ENCODE measurements around the gene AKAP11.

AKAP11 gene

DNA sequence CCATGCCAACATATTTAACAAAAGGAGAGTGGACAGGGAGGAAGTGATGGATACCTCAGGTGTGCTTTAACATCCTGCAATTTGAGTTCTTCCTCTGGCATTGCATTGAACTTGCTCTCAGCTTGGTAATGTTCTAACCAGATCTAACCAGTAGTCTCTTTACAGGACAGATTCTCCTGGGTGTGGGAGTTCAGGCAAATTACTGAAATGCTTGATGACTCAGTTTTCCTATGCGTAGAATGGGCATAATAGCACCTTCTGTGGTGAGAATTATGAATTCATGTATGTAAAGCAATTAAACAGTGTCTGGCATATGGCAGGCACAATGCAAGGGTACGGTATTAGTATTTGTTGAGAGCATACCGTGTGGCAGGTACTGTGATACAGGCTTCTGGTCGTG is 3.6 kb downstream of the AKAP11 start:
- DNase-seq: no peak

GRCh38 chr13:42276683-42277082 is 4.7 kb downstream of the AKAP11 start:
- DNase-seq: no peak

DNA sequence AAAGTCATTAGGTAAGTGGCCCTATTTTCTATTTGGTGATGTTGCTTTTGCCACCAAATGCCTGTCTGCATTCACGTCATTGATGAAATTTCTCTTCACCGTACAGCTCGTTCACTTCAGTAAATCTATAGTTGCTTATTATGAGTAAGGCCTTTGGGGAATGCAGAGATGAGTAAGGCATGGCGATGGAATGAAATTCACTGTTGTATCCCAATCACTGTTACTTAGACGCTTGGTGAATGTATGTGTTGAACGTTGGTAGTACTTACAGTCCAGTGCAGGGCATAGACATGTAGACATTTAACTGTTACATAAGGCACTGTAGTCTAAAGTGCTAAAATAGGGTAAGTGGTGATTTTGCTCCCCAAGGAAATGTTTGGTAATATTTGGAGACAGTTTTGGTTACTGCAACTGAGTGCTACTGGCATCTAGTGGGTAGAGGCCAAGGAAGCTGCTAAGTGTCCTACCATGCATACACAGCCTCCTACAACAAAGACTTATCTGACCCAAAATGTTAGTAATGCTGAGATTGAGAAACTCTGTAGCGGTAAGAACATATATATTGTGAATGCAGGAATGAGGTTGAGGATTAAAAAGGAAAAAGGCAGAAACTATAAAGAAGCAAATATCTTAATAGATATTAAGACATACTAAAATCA is 5.8 kb downstream of the AKAP11 start:
- DNase-seq: no peak

- no peak for DNase-seq
Measured at GRCh38 chr13:42279080-42279479, 7.1 kb downstream of the AKAP11 start.

- DNase-seq: no peak
Measured at GRCh38 chr13:42279986-42280385, 8.0 kb downstream of the AKAP11 start.

DNA sequence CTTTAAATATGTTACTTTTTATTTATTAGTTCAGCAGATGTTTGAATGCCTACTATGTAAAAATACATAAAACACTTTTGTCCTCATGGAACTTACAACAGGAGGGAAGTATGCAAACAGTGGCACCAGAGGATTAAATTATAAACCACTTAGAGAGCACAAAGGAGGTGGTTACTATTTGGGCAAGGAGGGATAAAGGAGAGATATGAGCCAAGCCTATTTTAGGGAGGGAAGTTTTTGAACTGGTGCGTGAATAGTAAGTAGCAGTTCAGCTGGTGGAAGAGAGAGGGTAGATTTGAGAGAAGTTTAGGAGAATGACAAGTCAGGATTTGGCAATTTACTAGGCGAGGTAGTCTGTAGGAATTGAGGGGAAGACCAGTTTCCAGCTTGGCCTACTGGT is 8.6 kb downstream of the AKAP11 start:
- no peak for DNase-seq

GRCh38 chr13:42283574-42283973 is 11.6 kb downstream of the AKAP11 start:
- DNase-seq: no peak

DNA sequence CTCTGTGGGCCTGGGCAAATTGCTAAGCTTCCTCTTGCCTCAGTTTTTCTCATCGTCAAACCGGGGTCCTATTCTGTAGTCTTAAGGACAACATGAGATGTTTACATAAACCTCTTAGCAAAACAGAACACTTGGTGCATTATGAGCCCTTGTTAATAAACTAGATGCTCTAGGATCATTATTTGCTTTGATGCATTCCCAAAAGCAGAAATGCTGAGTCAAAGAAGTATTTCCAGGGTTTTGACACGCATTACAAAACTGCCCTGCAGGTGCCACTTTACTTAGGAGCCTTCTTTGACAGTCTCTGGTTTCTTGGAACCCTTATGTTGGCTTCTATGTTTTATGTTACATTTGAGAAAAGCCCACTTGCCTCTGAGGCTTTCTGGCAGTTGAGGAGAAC is 12.1 kb downstream of the AKAP11 start:
- DNase-seq: no peak

GRCh38 chr13:42298392-42298791 is 26.4 kb downstream of the AKAP11 start:
- no peak for DNase-seq

GRCh38 chr13:42305503-42305902 is 33.6 kb downstream of the AKAP11 start:
- DNase-seq: no peak

GRCh38 chr13:42307461-42307860 is 35.5 kb downstream of the AKAP11 start:
- DNase-seq: no peak

DNA sequence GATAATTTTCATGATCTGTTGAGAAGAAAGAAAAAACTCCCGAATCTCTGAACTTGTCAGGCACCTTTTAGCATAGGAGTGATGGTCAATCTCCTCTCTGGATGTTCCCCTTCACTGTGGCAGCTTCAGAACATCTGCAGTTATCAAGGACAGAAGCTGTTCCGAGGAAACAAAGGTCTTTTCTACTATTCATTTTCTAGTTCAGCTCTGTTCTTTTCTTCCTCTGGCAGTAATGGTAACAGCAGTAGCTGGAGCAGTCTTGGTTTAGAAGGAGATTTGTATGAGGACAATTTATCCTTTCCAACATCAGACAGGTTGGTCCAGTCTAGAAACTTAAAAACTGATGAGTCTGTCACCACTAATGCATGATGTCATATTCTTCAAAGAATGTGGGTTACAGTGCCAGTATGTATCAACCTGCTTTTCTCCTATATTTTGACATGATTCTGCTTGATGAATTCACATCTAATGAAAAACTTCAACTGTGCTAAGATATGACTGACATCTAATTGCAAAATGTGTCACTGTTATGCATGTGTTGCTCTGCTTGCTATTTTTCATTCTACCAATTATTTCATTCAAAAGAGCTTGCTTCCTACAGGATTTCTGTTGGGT is 41.0 kb downstream of the AKAP11 start:
- no peak for DNase-seq

GRCh38 chr13:42318570-42318969 is 46.6 kb downstream of the AKAP11 start:
- no peak for DNase-seq

DNA sequence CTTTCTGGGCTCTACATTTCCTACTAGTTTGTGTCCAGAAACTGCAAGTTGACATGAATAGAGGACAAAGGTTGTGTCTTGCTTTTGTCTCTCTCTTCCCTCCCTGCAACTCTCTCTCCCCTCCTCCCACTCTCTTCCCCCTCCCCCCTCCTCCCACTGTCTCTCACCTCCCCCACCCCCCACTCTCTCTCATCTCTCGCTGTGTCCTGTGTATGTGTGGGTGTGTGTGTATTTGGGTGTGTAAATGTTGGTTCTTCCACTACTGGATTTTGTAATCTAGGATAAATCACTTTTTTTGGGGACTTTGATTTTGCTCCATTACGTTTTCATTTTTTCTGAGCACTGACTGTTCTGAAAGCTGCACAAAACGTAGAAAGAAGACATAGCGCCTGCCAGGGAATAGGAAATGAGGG is 48.4 kb downstream of the AKAP11 start:
- no peak for DNase-seq

- DNase-seq: no peak
Measured at GRCh38 chr13:42322806-42323205, 50.9 kb downstream of the AKAP11 start.

DNA sequence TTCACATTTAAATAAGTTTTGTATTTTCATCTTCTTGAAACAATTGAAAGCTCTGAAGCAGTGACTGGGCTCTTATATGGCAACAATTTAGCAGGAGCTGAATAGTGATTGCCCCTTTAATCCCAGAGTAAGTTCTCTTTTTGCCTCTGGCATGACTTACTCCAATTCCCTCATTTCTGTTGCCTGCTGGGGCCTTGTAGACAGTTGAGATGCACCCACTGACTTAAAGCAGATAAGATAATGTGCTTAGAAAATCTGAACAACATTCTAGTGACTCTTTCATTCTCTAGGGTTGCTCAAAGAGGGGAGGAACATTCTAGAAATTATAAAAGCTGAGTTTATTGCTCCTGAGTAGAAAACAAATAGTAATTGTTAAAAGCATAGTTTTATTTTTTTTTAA is 52.8 kb downstream of the AKAP11 start:
- DNase-seq: no peak

- no peak for DNase-seq
Measured at GRCh38 chr13:42327725-42328124, 55.8 kb downstream of the AKAP11 start.

DNA sequence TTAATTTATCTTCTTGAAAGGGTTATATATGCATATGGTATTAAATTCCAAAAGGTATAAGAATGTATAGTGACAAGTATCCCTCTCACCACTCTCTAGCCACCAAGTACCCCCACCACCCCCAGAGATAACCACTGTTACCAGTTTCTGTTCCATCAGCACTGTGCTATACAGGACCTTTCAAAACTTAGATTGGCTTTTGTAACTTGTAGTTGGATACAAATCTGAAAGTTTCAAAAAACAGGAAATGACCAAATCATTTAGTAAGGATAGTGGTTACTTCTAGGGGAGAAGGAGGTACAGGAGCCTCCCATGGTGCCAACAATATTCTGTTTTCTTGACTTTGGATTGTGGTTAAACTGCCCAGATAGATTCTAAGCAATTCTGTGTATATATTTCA is 56.7 kb downstream of the AKAP11 start:
- no peak for DNase-seq

- DNase-seq: no peak
Measured at GRCh38 chr13:42329239-42329638, 57.3 kb downstream of the AKAP11 start.

DNA sequence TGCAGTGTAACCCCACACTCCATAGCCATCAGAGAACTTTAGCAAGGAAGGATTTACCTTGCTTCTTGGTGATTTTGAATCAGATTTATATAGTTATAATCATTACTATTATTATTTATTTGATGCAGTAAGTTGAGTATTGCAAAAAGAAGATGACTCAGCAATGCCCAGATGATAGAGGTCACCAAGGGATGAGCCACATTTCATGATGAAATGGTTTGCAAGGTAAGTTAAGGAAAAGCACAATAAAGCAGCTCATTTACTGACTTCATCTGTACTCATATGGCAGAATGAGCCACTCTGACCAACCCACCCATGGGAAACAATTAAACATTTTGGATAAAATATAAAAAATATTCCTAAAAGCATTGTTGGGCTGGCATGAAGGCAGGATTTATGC is 59.1 kb downstream of the AKAP11 start:
- no peak for DNase-seq

DNA sequence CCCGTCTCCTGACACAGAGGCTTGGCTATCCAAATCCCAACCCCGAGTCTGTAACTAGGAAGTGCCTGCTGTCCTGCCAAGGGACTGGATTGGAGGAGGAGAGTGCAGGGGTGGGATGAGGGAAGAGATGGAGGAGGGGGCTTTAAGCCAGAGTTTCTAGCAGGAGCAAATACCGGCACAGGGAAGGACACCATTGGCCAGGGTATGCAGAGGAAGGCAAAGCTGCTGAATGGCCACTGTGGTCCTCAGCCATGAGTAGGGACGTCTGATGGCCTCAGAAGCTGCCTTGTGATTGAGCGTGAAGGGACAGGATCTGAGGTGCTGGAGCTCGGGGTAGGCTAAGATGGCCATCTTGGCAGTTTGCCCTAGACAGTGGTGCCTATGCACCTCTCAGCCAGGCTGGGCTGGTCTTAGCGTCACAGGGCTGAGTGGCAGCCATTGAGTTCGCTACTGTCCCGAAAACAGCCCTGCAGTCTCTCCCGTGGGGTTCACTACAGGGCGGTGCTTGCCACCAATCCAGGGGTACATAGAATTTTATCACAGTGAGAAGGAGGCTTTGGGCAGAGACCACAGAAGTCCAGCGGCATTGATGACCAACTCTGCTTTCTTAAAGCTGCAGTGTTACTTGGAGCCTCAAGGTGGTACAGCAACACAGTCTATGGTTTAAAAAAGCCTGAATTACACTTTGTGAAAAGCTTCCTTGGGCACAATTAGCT is 61.8 kb downstream of the AKAP11 start:
- no peak for DNase-seq

GRCh38 chr13:42334329-42334706 is 62.4 kb downstream of the AKAP11 start:
- no peak for DNase-seq

DNA sequence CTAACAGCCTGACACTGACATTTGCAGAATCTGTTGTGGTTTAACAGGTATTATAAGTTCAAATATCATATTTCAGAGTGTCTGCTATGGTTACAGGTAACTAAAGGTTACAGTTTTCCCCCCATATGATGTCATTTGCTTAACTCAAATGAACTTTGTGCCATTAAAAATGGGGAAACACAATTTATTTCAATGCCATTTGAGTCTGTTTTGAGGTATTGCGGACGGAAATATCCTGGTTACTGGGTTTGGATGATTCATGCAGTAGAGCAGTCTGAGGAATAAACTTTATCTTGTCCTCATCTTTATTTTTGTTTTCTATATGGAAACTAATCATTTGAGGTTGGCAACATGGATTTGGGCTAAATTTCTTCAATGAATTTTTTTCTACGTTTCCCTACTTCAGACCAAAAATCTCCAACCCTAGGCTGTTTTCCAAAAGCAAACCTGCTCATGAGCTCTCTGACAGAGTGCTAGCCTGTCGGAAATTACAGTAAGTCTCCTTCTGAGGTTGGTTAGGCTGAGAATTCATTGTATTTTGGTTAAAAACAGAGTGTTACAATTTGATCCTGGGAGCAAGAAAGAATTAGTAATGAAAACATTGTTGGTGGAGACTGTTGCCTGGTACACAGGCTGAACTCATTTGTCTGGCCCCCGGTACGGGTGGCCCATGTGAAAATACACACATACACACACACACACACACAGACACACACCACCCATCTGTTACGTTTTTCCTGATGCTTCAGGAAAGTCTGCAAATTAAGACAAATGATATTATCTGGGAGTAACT is 66.1 kb downstream of the AKAP11 start:
- DNase-seq: no peak

DNA sequence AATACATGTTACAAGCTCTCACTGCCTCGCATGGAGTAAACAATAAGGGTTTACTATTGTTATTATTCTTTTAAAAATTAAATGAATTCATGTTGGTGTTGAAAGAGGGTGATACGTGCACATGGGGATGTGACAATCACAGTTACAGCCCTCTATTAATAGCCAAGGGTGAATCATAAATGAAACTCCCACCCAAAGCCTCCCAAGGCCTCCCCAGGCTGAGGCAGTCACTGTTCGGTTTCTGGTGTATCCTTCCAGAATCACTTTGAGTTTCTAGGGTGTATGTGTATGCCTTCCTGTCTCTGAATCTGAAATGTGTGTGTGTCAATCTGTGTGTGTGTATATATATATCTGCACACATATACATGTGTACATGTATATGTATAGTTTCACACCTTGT is 73.4 kb downstream of the AKAP11 start:
- no peak for DNase-seq

Data from cerebellar nuclear complex (tissue), 1 donor.